Mesenchymal stem cell (in vitro differentiated cells and primary cell): ENCODE data around the gene PDE11A.

Source experiments
- DNase-seq: peaks from one replicate; pipeline ENCODE4 v3.0.0-alpha.2; 2013
- H2AFZ ChIP-seq: one replicate; pipeline ENCODE4 v1.6.1; 2013; ENCODE audit warnings: low read depth, mild to moderate bottlenecking, control low read depth, inconsistent platforms, low read length, moderate library complexity
- H2AK5ac ChIP-seq: 2 replicates; pipeline ENCODE4 v1.6.1; 2013; ENCODE audit warnings: low read length, moderate library complexity, mild to moderate bottlenecking, inconsistent platforms; ENCODE audit not compliant: severe bottlenecking
- H2BK120ac ChIP-seq: one replicate; pipeline ENCODE4 v1.6.1; 2013; ENCODE audit warnings: low read depth, mild to moderate bottlenecking, inconsistent platforms, low read length, moderate library complexity
- H2BK12ac ChIP-seq, 2 experiments: one replicate each; pipeline ENCODE4 v1.6.1; 2013; ENCODE audit warnings: inconsistent platforms in 2 of 2, low read length in 2 of 2, mild to moderate bottlenecking in 2 of 2, moderate library complexity in 2 of 2, control low read depth in 1 of 2
- H2BK15ac ChIP-seq: one replicate; pipeline ENCODE4 v1.6.1; 2013; ENCODE audit warnings: mild to moderate bottlenecking, low read depth, inconsistent platforms; ENCODE audit not compliant: poor library complexity, severe bottlenecking
- H2BK5ac ChIP-seq: 2 replicates; pipeline ENCODE4 v1.6.1; 2013; ENCODE audit warnings: low read depth, mild to moderate bottlenecking, low read length, control low read depth, inconsistent platforms; ENCODE audit not compliant: poor library complexity, severe bottlenecking
- H3K14ac ChIP-seq, 2 experiments: one replicate each; pipeline ENCODE4 v1.6.1; 2013; ENCODE audit warnings: inconsistent platforms in 2 of 2, low read length in 2 of 2, control low read depth in 1 of 2, mild to moderate bottlenecking in 1 of 2, moderate library complexity in 1 of 2
- H3K18ac ChIP-seq, 2 experiments: one replicate each; pipeline ENCODE4 v1.6.1; 2013; ENCODE audit warnings: inconsistent platforms in 2 of 2, low read length in 2 of 2, control low read depth in 1 of 2, low read depth in 1 of 2, mild to moderate bottlenecking in 1 of 2
- H3K23ac ChIP-seq, 2 experiments: one replicate each; pipeline ENCODE4 v1.6.1; 2013; ENCODE audit warnings: inconsistent platforms in 2 of 2, low read length in 2 of 2, mild to moderate bottlenecking in 2 of 2, moderate library complexity in 2 of 2, control low read depth in 1 of 2
- H3K27ac ChIP-seq: 2 replicates; pipeline ENCODE4 v1.5.1; 2013; ENCODE audit warnings: mild to moderate bottlenecking, moderate library complexity, low read length, control low read depth, inconsistent platforms; ENCODE audit not compliant: poor library complexity, severe bottlenecking
- H3K27me3 ChIP-seq, 2 experiments: 2 replicates each; pipeline versions ENCODE4 v1.6.1 to v1.7.0; 2013; ENCODE audit warnings: low read length in 2 of 2, mild to moderate bottlenecking in 2 of 2, moderate library complexity in 2 of 2, control low read depth in 1 of 2, inconsistent platforms in 1 of 2; ENCODE audit not compliant: control insufficient read depth in 1 of 2, insufficient read depth in 1 of 2
- H3K36me3 ChIP-seq, 2 experiments: 2 replicates each; pipeline versions ENCODE4 v1.6.1 to v1.7.0; 2013; ENCODE audit warnings: low read length in 2 of 2, control low read depth in 1 of 2, inconsistent platforms in 1 of 2, low read depth in 1 of 2, mild to moderate bottlenecking in 1 of 2; ENCODE audit not compliant: insufficient read depth in 2 of 2, control insufficient read depth in 1 of 2
- H3K4ac ChIP-seq, 2 experiments: one replicate each; pipeline ENCODE4 v1.6.1; 2013; ENCODE audit warnings: inconsistent platforms in 2 of 2, low read length in 2 of 2, mild to moderate bottlenecking in 2 of 2, moderate library complexity in 2 of 2, control low read depth in 1 of 2, low read depth in 1 of 2
- H3K4me1 ChIP-seq: 2 replicates; pipeline ENCODE4 v1.6.1; 2013; ENCODE audit warnings: low read depth, low read length, control low read depth; ENCODE audit not compliant: control insufficient read depth, insufficient read depth
- H3K4me2 ChIP-seq: 2 replicates; pipeline ENCODE4 v1.6.1; 2013; ENCODE audit warnings: low read length, mild to moderate bottlenecking, inconsistent platforms; ENCODE audit not compliant: poor library complexity, severe bottlenecking
- H3K4me3 ChIP-seq, 2 experiments: 2 replicates each; pipeline versions ENCODE4 v1.5.1 to v1.7.0; 2013; ENCODE audit warnings: low read length in 2 of 2, mild to moderate bottlenecking in 2 of 2, control low read depth in 1 of 2, low read depth in 1 of 2; ENCODE audit not compliant: insufficient read depth in 1 of 2
- H3K79me1 ChIP-seq: replicated peaks from 2 replicates; pipeline ENCODE4 v1.6.1; 2013; ENCODE audit warnings: mild to moderate bottlenecking, control low read depth, low read length, inconsistent platforms; ENCODE audit not compliant: poor library complexity, severe bottlenecking
- H3K9ac ChIP-seq: 2 replicates; pipeline ENCODE4 v1.7.0; 2013; ENCODE audit warnings: mild to moderate bottlenecking, low read length, moderate library complexity
- H3K9me3 ChIP-seq: 2 replicates; pipeline ENCODE4 v1.7.0; 2013; ENCODE audit warnings: mild to moderate bottlenecking, low read length; ENCODE audit not compliant: control insufficient read depth
- H4K8ac ChIP-seq: one replicate; pipeline ENCODE4 v1.6.1; 2013; ENCODE audit warnings: inconsistent platforms, mild to moderate bottlenecking, low read length, moderate library complexity
- H4K91ac ChIP-seq: one replicate; pipeline ENCODE4 v1.6.1; 2013; ENCODE audit warnings: mild to moderate bottlenecking, low read length, inconsistent platforms
- WGBS: methylation state at CpG from one replicate; pipeline ENCODE4 v1.1.7; 2013; ENCODE audit warnings: mixed read lengths; 5-methylcytosine and 5-hydroxymethylcytosine counted together

The PDE11A gene

GRCh38 chr2:177694348-177694747, 378.2 kb downstream of the PDE11A start:
- Histone ChIP-seq H2AFZ (no peak overlapping the region), H3K9me3 (no peaks in the 10 kb centered on the region), H2BK12ac (no peak overlapping the region), H3K14ac (no peak overlapping the region), H2BK5ac (no peak overlapping the region), H4K91ac (no peak overlapping the region), H3K36me3 (no peaks in the 10 kb centered on the region), H2BK120ac (no peak overlapping the region), H3K4ac (no peak overlapping the region), H3K9ac (no peak overlapping the region), H3K23ac (no peak overlapping the region), H2BK15ac (no peak overlapping the region), H3K4me3 (no peak overlapping the region), H2AK5ac (no peak overlapping the region), H3K27ac (no peak overlapping the region), H3K4me1 (peaks cover 5% of the 10 kb centered on the region), H3K79me1 (no peaks in the 10 kb centered on the region), H4K8ac (no peak overlapping the region), H3K27me3 (no peaks in the 10 kb centered on the region), H3K18ac (no peak overlapping the region), H3K4me2 (no peak overlapping the region)
- DNase-seq = no peak

- Histone ChIP-seq H4K91ac (no peak overlapping the region), H2BK5ac (no peak overlapping the region), H3K79me1 (no peaks in the 10 kb centered on the region), H4K8ac (no peak overlapping the region), H2BK15ac (no peak overlapping the region), H3K27me3 (no peaks in the 10 kb centered on the region), H3K27ac (no peak overlapping the region), H3K36me3 (no peaks in the 10 kb centered on the region), H3K9me3 (no peaks in the 10 kb centered on the region), H2BK120ac (no peak overlapping the region), H3K14ac (no peak overlapping the region), H3K23ac (no peak overlapping the region), H2BK12ac (no peak overlapping the region), H3K4me3 (no peak overlapping the region), H3K18ac (no peak overlapping the region), H3K9ac (no peak overlapping the region), H3K4ac (no peak overlapping the region), H3K4me2 (no peak overlapping the region), H3K4me1 (peaks cover 5% of the 10 kb centered on the region), H2AFZ (no peak overlapping the region), H2AK5ac (no peak overlapping the region)
- 54% methylated on average over 5 of the region's 7 CpGs for WGBS
- no peak for DNase-seq
Measured at GRCh38 chr2:177693658-177694339, 378.8 kb downstream of the PDE11A start.

- Histone ChIP-seq H3K79me1 (no peaks in the 10 kb centered on the region), H2BK15ac (no peak overlapping the region), H2BK12ac (no peak overlapping the region), H3K18ac (no peak overlapping the region), H3K27ac (peak overlapping the region; percentile 74), H2BK5ac (no peak overlapping the region), H4K91ac (no peak overlapping the region), H3K14ac (no peak overlapping the region), H3K4me1 (peaks cover 5% of the 10 kb centered on the region), H3K23ac (no peak overlapping the region), H3K9ac (peak overlapping the region; percentile 46), H4K8ac (no peak overlapping the region), H3K4ac (no peak overlapping the region), H2BK120ac (no peak overlapping the region), H3K27me3 (no peaks in the 10 kb centered on the region), H3K4me2 (peak overlapping the region; percentile 13), H3K9me3 (no peaks in the 10 kb centered on the region), H3K4me3 (no peak overlapping the region), H2AK5ac (peak overlapping the region; percentile 64), H2AFZ (no peak overlapping the region), H3K36me3 (no peaks in the 10 kb centered on the region)
- WGBS = 95% methylated on average over 4 of the region's 4 CpGs
- peak; percentile 8 for DNase-seq
Measured at GRCh38 chr2:177692783-177693269, 379.8 kb downstream of the PDE11A start.

- peak; percentile 4 for DNase-seq
- WGBS = 73% methylated on average over 1 of the region's 2 CpGs
- Histone ChIP-seq H3K27me3 (no peaks in the 10 kb centered on the region), H2AK5ac (no peak overlapping the region), H3K79me1 (no peaks in the 10 kb centered on the region), H4K8ac (no peak overlapping the region), H2BK120ac (no peak overlapping the region), H2BK12ac (no peak overlapping the region), H3K4me3 (no peak overlapping the region), H3K9me3 (no peaks in the 10 kb centered on the region), H3K4me2 (peak overlapping the region; percentile 43), H4K91ac (no peak overlapping the region), H2BK15ac (no peak overlapping the region), H2AFZ (no peak overlapping the region), H3K27ac (peak overlapping the region; percentile 81), H2BK5ac (no peak overlapping the region), H3K18ac (no peak overlapping the region), H3K23ac (no peak overlapping the region), H3K4me1 (peaks cover 5% of the 10 kb centered on the region), H3K4ac (no peak overlapping the region), H3K36me3 (no peaks in the 10 kb centered on the region), H3K14ac (no peak overlapping the region), H3K9ac (peak overlapping the region; percentile 46)
Measured at GRCh38 chr2:177692042-177692782, 380.4 kb downstream of the PDE11A start.
